HEK293 (cell line): Measurements from ENCODE around the gene POLN.

Experiments
- CTCF ChIA-PET: fragments of 350-600 bp; formaldehyde crosslinking; extraction: SDS; loops from one replicate; lab custom pipeline; 2021; ENCODE audit warnings: antibody characterized with exemption; lab: Yijun Ruan, JAX
- POLR2A ChIA-PET: fragments of 300-600 bp; formaldehyde crosslinking; extraction: SDS; loops from one replicate; lab custom pipeline; 2020; ENCODE audit warnings: antibody characterized with exemption, inconsistent platforms; lab: Yijun Ruan, JAX
- H3K27ac ChIP-seq: fragments of 200-500 bp; sonication (Bioruptor generic); 2 replicates; pipeline ENCODE4 v1.5.1; 2014; ENCODE audit warnings: low read depth, low read length, control low read depth, inconsistent platforms; ENCODE audit errors: extremely low read depth
- H3K36me3 ChIP-seq, 2 experiments: fragments of 200-500 bp in 1 of 2; sonication (Bioruptor generic) in 1 of 2; 1 replicate in 1 of 2; 2 replicates in 1 of 2; pipeline ENCODE4 v1.5.1; 2014 to 2017; ENCODE audit warnings: inconsistent platforms in 2 of 2, low read length in 2 of 2; ENCODE audit not compliant: control insufficient read depth in 2 of 2, insufficient read depth in 1 of 2
- H3K4me1 ChIP-seq: fragments of 200-500 bp; sonication (Bioruptor generic); 2 replicates; pipeline ENCODE4 v1.5.1; 2014; ENCODE audit warnings: mild to moderate bottlenecking, low read length, inconsistent platforms; ENCODE audit not compliant: control insufficient read depth, insufficient read depth
- H3K4me3 ChIP-seq: 2 replicates; pipeline ENCODE4 v1.5.1; 2011; ENCODE audit warnings: low read depth, mild to moderate bottlenecking, control low read depth, low read length, moderate library complexity
- H3K9me3 ChIP-seq: fragments of 200-500 bp; sonication (Bioruptor generic); 2 replicates; pipeline ENCODE4 v1.5.1; 2014; ENCODE audit warnings: low read depth, low read length, inconsistent platforms; ENCODE audit not compliant: control insufficient read depth, insufficient read depth
- SALL2 ChIP-seq: fragments of 450-650 bp; formaldehyde crosslinking; IDR thresholded peaks from 2 replicates; pipeline ENCODE4 v1.5.0; 2017; ENCODE audit warnings: missing biosample characterization, mild to moderate bottlenecking, missing genetic modification characterization, borderline replicate concordance
- ZBTB1 ChIP-seq: fragments of 450-650 bp; formaldehyde crosslinking; IDR thresholded peaks from 2 replicates; pipeline ENCODE4 v1.5.1; 2016; ENCODE audit warnings: missing biosample characterization, missing genetic modification characterization
- ZBTB8A ChIP-seq: fragments of 450-650 bp; formaldehyde crosslinking; IDR thresholded peaks from 2 replicates; pipeline ENCODE4 v1.5.1; 2016; ENCODE audit warnings: missing biosample characterization, missing genetic modification characterization
- ZNF175 ChIP-seq: fragments of 450-650 bp; formaldehyde crosslinking; IDR thresholded peaks from 2 replicates; pipeline ENCODE4 v1.5.1; 2016; ENCODE audit warnings: missing biosample characterization, missing genetic modification characterization
- ZNF274 ChIP-seq, 2 experiments: fragments of 200-500 bp in 1 of 2; fragments of 450-650 bp in 1 of 2; sonication (Bioruptor generic) in 1 of 2; formaldehyde crosslinking in 1 of 2; IDR thresholded peaks; 2 replicates each; pipeline versions ENCODE4 v1.5.1 to v1.6.1; 2014 to 2016; ENCODE audit warnings: borderline replicate concordance in 1 of 2, inconsistent platforms in 1 of 2, low read length in 1 of 2, missing biosample characterization in 1 of 2, missing genetic modification characterization in 1 of 2
- ZNF311 ChIP-seq: fragments of 450-650 bp; formaldehyde crosslinking; IDR thresholded peaks from 2 replicates; pipeline ENCODE4 v1.5.1; 2017; ENCODE audit warnings: missing biosample characterization, missing genetic modification characterization, borderline replicate concordance
- ZNF354C ChIP-seq: fragments of 450-650 bp; formaldehyde crosslinking; IDR thresholded peaks from 2 replicates; pipeline ENCODE4 v1.5.1; 2016; ENCODE audit warnings: missing biosample characterization, missing genetic modification characterization, low read depth, borderline replicate concordance
- ZNF391 ChIP-seq: fragments of 450-650 bp; formaldehyde crosslinking; IDR thresholded peaks from 2 replicates; pipeline ENCODE4 v1.5.1; 2016; ENCODE audit warnings: low read depth, missing biosample characterization, missing genetic modification characterization, borderline replicate concordance
- ZNF560 ChIP-seq: fragments of 450-650 bp; formaldehyde crosslinking; IDR thresholded peaks from 2 replicates; pipeline ENCODE4 v1.5.1; 2017; ENCODE audit warnings: missing biosample characterization, missing genetic modification characterization, borderline replicate concordance
- ZNF677 ChIP-seq: fragments of 450-650 bp; IDR thresholded peaks from 2 replicates; pipeline ENCODE4 v1.5.0; 2018; ENCODE audit warnings: missing biosample characterization, mild to moderate bottlenecking, missing genetic modification characterization, moderate library complexity
- ZNF837 ChIP-seq: fragments of 450-650 bp; formaldehyde crosslinking; IDR thresholded peaks from 2 replicates; pipeline ENCODE4 v1.5.1; 2016; ENCODE audit warnings: missing biosample characterization, missing genetic modification characterization
- ZXDB ChIP-seq: fragments of 450-650 bp; formaldehyde crosslinking; IDR thresholded peaks from 2 replicates; pipeline ENCODE4 v1.5.1; 2016; ENCODE audit warnings: missing biosample characterization, missing genetic modification characterization
- TF ChIP-seq, protein P1 (sequence below): fragments of 450-650 bp; formaldehyde crosslinking; IDR thresholded peaks from 2 replicates; pipeline ENCODE4 v1.5.1; 2016; ENCODE audit warnings: missing biosample characterization, missing genetic modification characterization
- TF ChIP-seq, protein P2 (sequence below): fragments of 450-650 bp; formaldehyde crosslinking; IDR thresholded peaks from 2 replicates; pipeline ENCODE4 v1.5.1; 2017; ENCODE audit warnings: missing biosample characterization, missing genetic modification characterization

The POLN gene

DNA sequence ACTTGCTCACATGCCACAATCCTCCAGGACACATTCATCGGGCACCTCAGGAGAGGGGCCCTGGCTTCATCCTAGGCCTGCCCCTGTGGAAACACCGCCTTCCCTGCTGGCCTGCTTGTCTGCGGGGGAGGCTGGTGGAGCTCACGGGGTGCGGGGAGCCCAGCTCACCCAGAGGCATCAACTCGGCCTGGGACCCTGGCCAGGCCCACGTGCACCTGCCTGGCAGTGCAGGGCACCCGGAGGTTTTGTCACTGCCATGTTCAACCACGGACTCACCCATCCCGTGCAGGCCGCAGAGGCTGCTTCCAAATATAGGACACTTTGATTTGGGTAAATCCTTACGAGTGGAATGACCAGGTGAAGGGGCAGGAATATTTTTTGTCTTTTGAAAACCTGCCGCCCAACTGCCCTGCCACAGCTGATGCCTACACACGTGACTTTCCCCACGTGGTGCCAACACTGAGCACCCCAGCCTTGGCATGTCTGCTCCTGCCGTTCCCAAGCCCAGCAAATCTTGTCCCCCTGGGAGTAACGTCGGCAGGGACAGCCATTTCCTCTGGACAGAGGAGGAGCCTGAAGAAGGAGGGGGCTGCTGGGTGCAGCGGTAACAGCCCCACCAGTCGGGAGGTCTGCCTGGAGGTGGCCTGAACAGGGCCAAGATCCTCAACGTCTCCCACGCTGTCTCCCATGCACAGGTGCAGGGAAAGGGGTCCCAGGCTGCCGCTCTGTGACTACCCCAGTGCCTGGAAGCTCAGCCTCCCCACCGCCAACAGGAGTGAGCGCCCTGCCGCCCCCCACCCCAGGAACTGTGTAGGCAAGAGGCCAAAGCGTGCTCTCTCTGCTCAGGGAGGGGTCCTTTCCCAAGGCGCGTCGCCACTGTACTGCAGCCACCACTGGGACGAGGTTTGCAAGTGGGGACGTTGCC lies 11.5 kb upstream of the POLN start:
- Histone ChIP-seq H3K9me3 (no peaks in the 10 kb centered on the region), H3K36me3 (peaks cover 0 to 92% of the 10 kb centered on the region in 2 experiments; a peak in 1 of 3 replicates), H3K4me3 (no peak overlapping the region), H3K4me1 (no peaks in the 10 kb centered on the region), H3K27ac (no peak overlapping the region)
- ChIA-PET POLR2A (interaction anchor here (1.5 kb wide), 1 partner anchor 12 kb away, joined by 3 read pairs; the partner anchor contains the start of genes HAUS3 and POLN), CTCF (no interaction called here)
- TF ChIP-seq ZNF560 (tag by site-specific recombination) = no peak
- no peak for TF ChIP-seq ZNF354C

DNA sequence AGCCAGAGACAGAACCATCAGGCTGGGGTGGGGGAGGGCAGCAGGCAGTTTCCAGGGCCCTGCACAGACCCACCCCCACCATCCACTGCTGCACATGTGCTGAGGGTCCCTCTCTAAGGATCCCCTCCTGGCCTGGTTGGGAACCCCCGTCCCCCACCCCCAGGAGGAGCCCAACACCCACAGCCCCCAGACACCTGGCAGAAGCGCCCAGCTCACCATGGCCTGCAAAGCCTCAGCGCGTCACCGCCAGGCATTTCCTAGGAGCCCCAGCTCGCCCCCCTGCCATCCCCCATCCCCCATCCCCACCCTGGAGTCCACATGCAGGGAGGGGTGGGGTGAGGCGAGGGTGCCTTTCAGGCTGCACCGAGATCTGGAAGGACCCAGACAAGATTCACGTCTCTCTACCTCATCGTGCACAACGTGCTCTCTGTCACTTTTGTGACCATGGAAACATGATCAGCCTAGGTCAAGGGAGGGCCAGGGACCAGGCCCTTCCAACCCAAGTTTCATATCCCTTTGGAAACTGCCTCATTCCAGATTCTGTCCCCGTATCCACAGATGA lies 10.7 kb upstream of the POLN start:
- peaks cover 0 to 85% of the 10 kb centered on the region in 2 experiments; a peak in 1 of 3 replicates for H3K36me3 ChIP-seq
- CTCF ChIA-PET = no interaction called here
- H3K27ac ChIP-seq = no peak overlapping the region
- no peak overlapping the region for H3K4me3 ChIP-seq
- TF ChIP-seq ZXDB (tag by site-specific recombination) (no peak), ZNF677 (tag by site-specific recombination) (peak; percentile 62; the same call in 1 of the 2 replicates), SALL2 (tag by site-specific recombination) (no peak)
- TF ChIP-seq, protein P1, sequence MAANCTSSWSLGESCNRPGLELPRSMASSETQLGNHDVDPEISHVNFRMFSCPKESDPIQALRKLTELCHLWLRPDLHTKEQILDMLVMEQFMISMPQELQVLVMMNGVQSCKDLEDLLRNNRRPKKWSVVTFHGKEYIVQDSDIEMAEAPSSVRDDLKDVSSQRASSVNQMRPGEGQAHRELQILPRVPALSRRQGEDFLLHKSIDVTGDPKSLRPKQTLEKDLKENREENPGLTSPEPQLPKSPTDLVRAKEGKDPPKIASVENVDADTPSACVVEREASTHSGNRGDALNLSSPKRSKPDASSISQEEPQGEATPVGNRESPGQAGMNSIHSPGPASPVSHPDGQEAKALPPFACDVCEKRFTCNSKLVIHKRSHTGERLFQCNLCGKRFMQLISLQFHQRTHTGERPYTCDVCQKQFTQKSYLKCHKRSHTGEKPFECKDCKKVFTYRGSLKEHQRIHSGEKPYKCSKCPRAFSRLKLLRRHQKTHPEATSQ (tag by site-specific recombination) = no peak
- TF ChIP-seq, protein P2, sequence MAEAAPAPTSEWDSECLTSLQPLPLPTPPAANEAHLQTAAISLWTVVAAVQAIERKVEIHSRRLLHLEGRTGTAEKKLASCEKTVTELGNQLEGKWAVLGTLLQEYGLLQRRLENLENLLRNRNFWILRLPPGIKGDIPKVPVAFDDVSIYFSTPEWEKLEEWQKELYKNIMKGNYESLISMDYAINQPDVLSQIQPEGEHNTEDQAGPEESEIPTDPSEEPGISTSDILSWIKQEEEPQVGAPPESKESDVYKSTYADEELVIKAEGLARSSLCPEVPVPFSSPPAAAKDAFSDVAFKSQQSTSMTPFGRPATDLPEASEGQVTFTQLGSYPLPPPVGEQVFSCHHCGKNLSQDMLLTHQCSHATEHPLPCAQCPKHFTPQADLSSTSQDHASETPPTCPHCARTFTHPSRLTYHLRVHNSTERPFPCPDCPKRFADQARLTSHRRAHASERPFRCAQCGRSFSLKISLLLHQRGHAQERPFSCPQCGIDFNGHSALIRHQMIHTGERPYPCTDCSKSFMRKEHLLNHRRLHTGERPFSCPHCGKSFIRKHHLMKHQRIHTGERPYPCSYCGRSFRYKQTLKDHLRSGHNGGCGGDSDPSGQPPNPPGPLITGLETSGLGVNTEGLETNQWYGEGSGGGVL = no peak
- H3K4me1 ChIP-seq = no peaks in the 10 kb centered on the region
- no peaks in the 10 kb centered on the region for H3K9me3 ChIP-seq
- POLR2A ChIA-PET = interaction anchor here (1.5 kb wide), 1 partner anchor 11 kb away, joined by 3 read pairs; the partner anchor contains the start of genes HAUS3 and POLN

DNA sequence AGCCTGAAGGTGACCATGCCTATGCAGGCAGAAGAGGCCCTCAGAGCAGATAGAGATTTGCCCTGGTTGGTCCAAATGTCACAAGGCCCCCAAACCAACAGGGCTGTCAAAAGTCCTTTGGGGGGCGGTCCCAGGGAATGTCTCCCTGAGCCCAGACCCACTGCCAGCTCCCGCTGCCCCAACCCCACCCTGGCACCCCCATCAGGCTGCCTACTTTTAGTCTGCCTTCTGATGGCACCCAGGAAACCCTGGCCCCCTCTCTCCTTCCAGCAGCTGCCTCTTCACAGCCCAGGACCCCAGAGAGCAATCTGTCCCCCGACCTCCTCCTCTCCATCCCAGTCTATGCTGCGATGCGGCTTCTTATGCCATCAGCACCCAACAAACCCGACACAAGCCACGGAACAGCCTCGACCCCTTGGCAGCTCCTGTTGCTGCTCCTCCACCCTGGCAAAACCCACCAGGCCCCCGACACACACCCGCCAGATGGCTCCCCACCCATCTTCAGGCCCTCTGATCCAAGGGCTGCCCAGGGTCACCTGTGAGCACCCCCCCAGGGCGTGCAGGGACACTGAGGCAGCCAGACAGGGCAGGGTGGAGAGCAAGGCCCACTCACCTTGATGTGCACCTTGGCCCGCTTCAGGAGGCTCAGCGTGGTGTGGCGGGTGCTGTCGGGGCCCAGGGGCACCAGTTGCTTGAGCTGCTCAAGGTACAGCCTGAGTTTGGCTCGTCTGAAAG lies 10.0 kb upstream of the POLN start:
- CTCF ChIA-PET = no interaction called here

More for the DNA sequence above, 10.0 kb upstream of the POLN start:
- TF ChIP-seq ZNF274 (IDR thresholded peaks at IDR 0.05; ENCODE audit: low read length) (no peak), ZNF274 (tag by site-specific recombination; IDR thresholded peaks at IDR 0.05; ENCODE audit: borderline replicate concordance) (no peak), ZBTB1 (tag by site-specific recombination) (no peak), ZNF311 (tag by site-specific recombination) (no peak), ZBTB8A (tag by site-specific recombination) (no peak), ZNF837 (tag by site-specific recombination) (no peak), ZNF391 (no peak), ZNF175 (tag by site-specific recombination) (no peak)
- no peaks in the 10 kb centered on the region for H3K4me1 ChIP-seq
- peaks cover 0 to 78% of the 10 kb centered on the region in 2 experiments; a peak in 1 of 3 replicates for H3K36me3 ChIP-seq
- no peaks in the 10 kb centered on the region for H3K9me3 ChIP-seq
- POLR2A ChIA-PET = interaction anchor here (1.5 kb wide), 1 partner anchor 10 kb away, joined by 3 read pairs; the partner anchor contains the start of genes HAUS3 and POLN
- no peak overlapping the region for H3K4me3 ChIP-seq
- H3K27ac ChIP-seq = no peak overlapping the region
